ENCODE measurements around the gene LTBR.

- TF ChIP-seq CTCF (IDR thresholded peaks at IDR 0.05; ENCODE audit: low read depth, low read length, missing input control) (no peak), YY1 (IDR thresholded peaks at IDR 0.05) (no peak)
These were observed 27.6 kb upstream of the LTBR start for GRCh38 chr12:6356374-6356820.
